LoVo (cell line): ENCODE results near the gene PRRC1.

ENCODE experiments used
- DNase-seq: peaks from one replicate; pipeline ENCODE4 v3.0.0-alpha.2; 2016; ENCODE audit warnings: low spot score

PRRC1 gene

GRCh38 chr5:127580731-127581130 is 63.3 kb downstream of the PRRC1 start:
- DNase-seq: no peak

- no peak for DNase-seq
Observed at GRCh38 chr5:127581450-127581849, 64.0 kb downstream of the PRRC1 start.

- no peak for DNase-seq
Observed at GRCh38 chr5:127582773-127583370, 65.4 kb downstream of the PRRC1 start.

- DNase-seq: no peak
Observed at GRCh38 chr5:127583866-127584265, 66.4 kb downstream of the PRRC1 start.

DNA sequence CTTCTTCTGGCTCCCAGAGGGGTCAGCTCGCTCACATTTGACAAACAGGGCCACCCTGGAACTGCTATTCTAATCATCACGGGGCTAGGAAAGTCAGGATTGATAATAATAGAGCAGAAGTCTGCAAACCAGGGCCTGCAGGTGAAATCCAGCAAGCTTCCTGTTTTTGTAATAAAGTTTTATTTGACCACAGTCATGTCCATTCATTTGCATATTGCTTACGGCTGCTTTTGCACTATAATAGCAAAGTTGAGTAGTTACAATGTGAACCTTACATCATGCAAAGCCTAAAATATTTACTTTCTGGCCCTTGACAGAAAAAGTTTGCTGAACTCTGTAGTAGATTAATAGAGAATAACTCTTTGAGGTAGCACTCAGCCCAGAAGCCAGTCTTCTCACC is 68.2 kb downstream of the PRRC1 start:
- no peak for DNase-seq

DNA sequence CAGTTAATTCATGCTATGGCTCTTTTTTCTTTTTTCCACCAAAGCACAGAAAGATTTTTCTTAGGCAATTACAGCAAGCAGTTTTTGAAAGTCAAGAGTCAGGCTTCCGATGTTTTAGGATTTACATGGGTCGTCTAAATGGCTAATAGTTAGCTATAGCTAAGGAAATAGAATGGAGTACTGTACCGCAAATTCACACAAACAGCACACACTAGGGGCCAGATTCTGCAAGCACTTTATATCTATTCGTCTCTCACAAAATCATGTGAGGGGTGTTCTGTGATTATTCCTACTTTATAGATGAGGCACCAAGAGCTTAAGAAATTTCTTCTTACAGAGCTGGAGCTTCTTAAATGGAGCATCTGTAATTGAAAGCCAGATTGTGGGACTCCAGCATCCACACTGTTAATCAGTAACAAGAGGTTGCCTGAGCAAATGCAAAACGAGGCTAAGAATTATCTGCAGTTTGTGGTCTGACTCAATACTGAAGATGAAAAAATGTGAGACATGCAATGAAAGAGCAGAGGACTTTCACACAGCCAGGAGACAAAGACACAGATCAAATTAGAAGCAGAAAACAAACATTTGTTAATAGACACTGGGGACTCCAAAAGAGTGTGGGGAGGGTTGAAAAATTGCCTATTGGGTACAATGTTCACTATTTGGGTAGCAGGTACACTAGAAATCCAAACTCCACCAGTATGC is 68.8 kb downstream of the PRRC1 start:
- no peak for DNase-seq

DNA sequence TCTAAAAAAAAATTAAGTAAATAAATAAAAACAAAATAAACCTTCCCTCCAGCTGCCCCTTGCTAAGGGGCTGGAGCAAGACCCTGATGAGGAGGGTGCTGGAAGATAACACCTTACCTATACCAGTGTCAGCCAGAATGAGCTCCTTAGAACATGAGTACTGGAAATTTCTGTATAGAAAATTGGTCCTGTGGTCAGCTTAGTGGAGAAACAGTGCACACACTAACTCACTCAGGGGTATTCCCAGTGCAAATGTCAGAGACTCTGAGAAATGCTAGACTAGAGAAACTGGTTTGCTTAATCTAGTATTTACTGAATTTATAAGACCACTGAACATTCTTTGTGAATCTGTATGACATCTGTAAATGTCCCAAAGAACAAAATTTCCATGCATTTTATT is 69.4 kb downstream of the PRRC1 start:
- DNase-seq: no peak

DNA sequence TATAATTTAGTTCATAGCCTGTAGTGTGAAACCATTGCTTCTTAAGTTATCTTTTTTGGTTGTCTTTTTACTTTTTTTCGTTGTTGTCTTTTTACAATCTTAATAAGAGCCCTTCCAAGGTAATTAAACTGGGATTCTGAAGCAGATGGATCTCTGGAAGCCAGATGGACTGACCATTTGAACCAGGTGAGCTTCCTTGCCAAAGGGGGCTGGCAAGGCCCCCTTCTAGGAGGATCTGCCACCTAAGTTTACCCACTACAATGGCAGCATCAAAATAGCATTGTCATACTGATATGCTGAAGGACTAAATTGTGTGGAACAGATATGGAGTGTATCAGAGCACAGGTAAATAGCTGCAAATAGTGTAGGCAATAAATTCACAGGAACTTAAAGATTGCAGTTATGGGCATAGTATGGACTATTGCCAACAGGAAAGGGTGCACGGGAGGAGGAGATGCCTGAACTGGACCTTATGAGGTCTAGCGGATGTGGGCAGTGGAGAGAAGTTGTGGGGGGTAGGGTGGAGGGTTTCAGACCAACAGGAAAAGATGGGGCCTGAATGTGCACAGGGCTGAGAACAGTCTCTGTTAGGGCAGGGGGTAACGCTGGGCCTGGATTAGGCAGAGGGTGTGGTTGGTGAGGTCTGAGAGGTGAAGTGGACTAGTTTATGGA is 69.9 kb downstream of the PRRC1 start:
- DNase-seq: no peak

DNA sequence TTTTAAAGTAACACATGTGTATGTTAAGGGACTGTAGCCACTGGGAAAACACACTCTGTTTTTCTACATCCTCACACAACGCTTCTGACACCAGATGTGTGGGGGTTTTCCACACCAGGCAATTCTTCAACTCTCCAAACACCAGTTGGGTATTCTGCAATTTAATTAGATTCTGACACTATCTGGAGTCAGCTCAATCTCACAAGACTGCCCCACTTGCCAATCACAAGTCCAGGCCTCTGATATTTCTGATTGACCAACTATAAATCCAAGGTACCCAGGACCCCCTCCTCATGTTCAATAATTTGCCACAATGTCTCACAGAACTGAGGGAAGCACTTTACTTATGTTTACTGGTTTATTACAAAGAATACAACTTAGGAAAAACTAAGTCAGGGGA is 70.9 kb downstream of the PRRC1 start:
- DNase-seq: no peak

GRCh38 chr5:127589309-127590030 is 72.0 kb downstream of the PRRC1 start:
- no peak for DNase-seq

- DNase-seq: no peak
Observed at GRCh38 chr5:127590156-127590722, 72.8 kb downstream of the PRRC1 start.

DNA sequence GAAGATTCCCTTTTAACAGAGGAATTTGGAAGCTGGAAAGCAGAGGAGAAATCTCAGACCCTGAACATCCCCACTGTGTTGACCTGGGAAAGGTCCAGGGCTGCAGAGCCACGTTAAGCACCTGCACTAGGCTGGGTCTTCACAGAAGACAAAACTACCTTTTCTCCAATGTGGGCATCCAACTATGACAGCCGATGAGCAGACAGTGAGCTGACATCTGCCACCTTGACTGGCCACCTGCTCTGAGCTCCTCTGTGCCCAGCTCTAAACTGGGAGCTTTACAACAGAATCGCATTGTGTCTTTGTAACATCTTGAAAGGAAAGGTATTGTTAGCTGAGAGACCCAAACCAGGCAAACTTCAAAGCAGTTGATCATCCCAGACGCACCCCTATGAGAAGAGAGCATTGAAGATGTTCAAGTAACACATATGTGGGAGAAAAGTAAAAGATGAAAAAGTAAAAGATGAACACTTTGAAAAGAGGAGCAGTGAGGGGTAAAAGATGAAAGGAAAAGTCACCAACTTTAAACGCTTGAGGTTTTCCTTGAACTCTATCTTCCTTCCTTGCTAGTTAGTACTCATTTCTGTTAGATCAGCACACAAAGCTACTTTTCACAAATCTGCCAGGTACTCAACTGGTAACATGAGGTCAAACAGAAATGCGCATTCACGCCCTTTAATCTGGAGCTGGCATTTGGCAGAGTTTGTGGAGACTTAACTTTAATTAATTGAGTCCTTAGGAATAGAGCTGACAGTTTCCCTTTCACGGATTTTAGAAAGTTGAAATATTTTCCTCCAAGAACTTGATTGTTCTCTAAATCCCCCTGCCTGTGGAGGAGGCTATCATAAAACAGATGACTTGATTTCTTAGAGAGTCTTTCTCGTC is 78.3 kb downstream of the PRRC1 start:
- DNase-seq: no peak

- DNase-seq: no peak
Observed at GRCh38 chr5:127596501-127596900, 79.1 kb downstream of the PRRC1 start.

GRCh38 chr5:127599320-127599719 is 81.9 kb downstream of the PRRC1 start:
- no peak for DNase-seq

DNA sequence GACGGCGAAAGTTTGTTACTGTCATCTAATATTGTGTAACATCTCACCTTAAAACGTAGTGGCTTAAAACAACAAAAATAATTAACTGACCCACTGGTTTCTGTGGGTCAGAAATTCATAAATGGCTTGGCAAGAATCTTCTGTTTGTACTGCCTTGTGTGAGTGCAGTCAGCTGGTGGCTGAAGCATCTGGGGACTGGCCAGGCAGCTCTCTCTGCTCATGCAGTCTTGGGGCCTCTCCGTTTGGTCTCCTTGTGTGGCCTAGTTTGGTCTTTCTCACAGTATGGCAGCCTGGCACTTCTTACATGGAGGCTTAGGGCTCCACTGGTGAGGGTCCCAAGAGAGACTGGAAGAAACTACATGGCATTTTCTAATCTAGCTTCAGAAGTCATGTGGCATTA is 82.4 kb downstream of the PRRC1 start:
- DNase-seq: no peak

DNA sequence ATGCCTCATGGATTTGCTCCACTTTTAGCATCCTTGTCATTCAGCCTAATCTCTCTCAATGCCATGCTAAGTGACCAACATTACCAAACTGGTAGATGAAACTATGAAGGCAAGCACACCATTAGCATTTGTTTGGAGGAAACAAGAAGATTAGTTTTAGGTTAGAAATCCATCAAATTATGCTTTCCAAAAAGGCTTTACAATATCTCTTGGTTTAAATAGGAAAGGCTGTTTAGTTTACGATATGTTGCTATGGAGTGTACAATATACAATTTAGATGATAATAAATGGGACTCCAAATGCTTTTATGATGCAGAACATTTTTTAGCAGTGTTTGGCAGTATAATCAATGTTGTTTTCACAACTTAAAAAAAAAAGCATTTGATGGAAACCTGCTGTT is 83.7 kb downstream of the PRRC1 start:
- no peak for DNase-seq

GRCh38 chr5:127601601-127602000 is 84.2 kb downstream of the PRRC1 start:
- DNase-seq: no peak

DNA sequence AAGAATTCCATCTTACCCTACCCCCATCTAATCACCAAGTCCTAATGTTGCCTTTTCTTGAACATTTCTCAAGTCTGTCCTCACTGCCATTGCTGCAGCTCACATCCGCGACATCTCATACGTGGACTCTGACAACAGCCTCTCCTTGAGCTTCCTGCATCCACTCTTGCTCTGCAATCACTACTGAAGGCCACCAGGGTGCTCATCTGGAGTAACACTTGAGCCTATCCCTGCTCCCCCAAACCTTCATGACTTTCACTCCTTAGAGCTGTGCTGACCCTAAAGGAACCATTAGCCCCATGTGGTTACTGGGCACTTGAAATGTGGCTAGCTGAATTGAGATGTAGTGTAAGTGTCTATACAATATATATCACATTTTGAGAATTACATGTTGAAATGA is 85.0 kb downstream of the PRRC1 start:
- no peak for DNase-seq

DNA sequence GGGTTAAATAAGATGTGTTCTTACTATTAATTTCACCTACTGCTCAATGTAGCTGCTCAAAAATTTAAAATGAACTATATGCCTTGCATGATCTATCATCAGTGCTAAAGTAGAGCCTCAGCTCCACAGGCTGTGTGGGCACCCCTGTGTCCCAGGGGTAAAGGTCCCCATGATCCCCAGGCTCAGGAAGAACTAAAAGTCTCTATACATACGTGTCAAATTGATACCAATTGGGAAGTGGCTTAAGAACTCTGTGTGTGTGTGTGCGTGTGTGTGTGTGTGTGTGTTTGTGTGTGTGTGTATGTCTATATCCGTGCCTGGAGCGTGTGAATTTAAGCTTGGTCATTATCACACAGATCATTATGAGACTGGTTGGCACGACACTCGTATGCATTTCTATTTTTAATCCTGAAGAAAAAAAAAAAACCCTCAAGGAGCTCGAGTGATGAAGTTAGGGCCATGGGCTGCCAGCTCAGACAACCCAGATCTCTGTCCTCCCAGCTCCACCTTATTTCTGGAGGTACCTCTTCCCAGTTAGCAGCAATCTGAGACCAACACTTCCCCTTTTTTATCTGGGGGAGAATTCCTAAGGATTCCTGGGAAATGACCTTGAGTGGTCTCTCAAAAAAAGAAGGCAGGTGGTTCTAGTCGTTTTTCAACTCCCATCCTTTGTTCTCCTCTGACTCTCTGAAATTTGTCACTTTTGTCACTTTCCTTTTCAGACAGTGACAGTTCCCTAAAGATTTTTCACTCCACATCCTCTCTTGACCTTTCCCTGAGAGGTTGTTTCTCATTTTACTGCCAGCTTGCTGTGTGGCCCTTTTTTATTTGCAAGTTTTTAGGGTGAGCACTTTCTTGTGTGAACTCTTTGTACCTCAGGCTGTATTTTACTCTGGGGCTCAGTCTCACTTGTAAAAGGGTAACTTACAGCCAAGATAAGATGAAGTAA is 85.7 kb downstream of the PRRC1 start:
- DNase-seq: no peak
